Measurements from ENCODE around the gene SLC7A1.

Gene SLC7A1

GRCh38 chr13:29619995-29620394 is 24.5 kb upstream of the SLC7A1 start:
- POLR2A ChIA-PET, result no interaction called here

GRCh38 chr13:29613101-29613500 is 17.6 kb upstream of the SLC7A1 start:
- no peak for TF ChIP-seq HDGF (IDR thresholded peaks at IDR 0.05; ENCODE audit: borderline replicate concordance)
- no peak for TF ChIP-seq CTBP1 (IDR thresholded peaks at IDR 0.05; ENCODE audit: borderline replicate concordance)
- TF ChIP-seq FOXK2 (IDR thresholded peaks at IDR 0.05), result no peak
- no peak for TF ChIP-seq SUZ12 (IDR thresholded peaks at IDR 0.05)
- no peak for TF ChIP-seq ELF4 (IDR thresholded peaks at IDR 0.05)
- no peak for TF ChIP-seq L3MBTL2 (conservative IDR thresholded peaks at IDR 0.05)
- TF ChIP-seq NFRKB (IDR thresholded peaks at IDR 0.05), result no peak
- TF ChIP-seq BHLHE40 (IDR thresholded peaks at IDR 0.05; ENCODE audit: borderline replicate concordance), result no peak
- no peak for TF ChIP-seq PKNOX1 (IDR thresholded peaks at IDR 0.05)
- TF ChIP-seq TARDBP (IDR thresholded peaks at IDR 0.05), result no peak
- TF ChIP-seq SP1 (IDR thresholded peaks at IDR 0.05), result no peak
- CTCF ChIA-PET, result no interaction called here
- POLR2A ChIA-PET, result no interaction called here
- no peak for DNase-seq (ENCODE audit: extremely low spot score)

More at GRCh38 chr13:29619995-29620394, 24.5 kb upstream of the SLC7A1 start:
- CTCF ChIA-PET, result no interaction called here
- DNase-seq (ENCODE audit: extremely low spot score), result no peak
- no peak for TF ChIP-seq LEF1 (IDR thresholded peaks at IDR 0.05; ENCODE audit: borderline replicate concordance)
- TF ChIP-seq ZNF384 (IDR thresholded peaks at IDR 0.05), result no peak
- no peak for TF ChIP-seq FOXM1 (IDR thresholded peaks at IDR 0.05; ENCODE audit: borderline replicate concordance)
- TF ChIP-seq CTBP1 (IDR thresholded peaks at IDR 0.05; ENCODE audit: borderline replicate concordance), result no peak
- no peak for TF ChIP-seq TARDBP (IDR thresholded peaks at IDR 0.05)
- no peak for TF ChIP-seq L3MBTL2 (conservative IDR thresholded peaks at IDR 0.05)
- no peak for TF ChIP-seq FOXA1 (IDR thresholded peaks at IDR 0.05)
- no peak for TF ChIP-seq ELF4 (IDR thresholded peaks at IDR 0.05)
- TF ChIP-seq FOXK2 (IDR thresholded peaks at IDR 0.05), result no peak
- TF ChIP-seq SP1 (IDR thresholded peaks at IDR 0.05), result no peak
- no peak for TF ChIP-seq BHLHE40 (IDR thresholded peaks at IDR 0.05; ENCODE audit: borderline replicate concordance)
- no peak for TF ChIP-seq NFRKB (IDR thresholded peaks at IDR 0.05)
- no peak for TF ChIP-seq PKNOX1 (IDR thresholded peaks at IDR 0.05)

GRCh38 chr13:29607465-29607864 is 12.0 kb upstream of the SLC7A1 start:
- POLR2A ChIA-PET, result no interaction called here
- no peak for DNase-seq (ENCODE audit: extremely low spot score)
- CTCF ChIA-PET, result interaction anchor here (0.7 kb wide), 1 partner anchor 146 kb away, joined by 5 read pairs; no protein-coding TSS in a partner anchor
- TF ChIP-seq ELF4 (IDR thresholded peaks at IDR 0.05) (no peak), FOXM1 (IDR thresholded peaks at IDR 0.05; ENCODE audit: borderline replicate concordance) (no peak), HDGF (IDR thresholded peaks at IDR 0.05; ENCODE audit: borderline replicate concordance) (no peak), L3MBTL2 (conservative IDR thresholded peaks at IDR 0.05) (no peak), CTBP1 (IDR thresholded peaks at IDR 0.05; ENCODE audit: borderline replicate concordance) (no peak), ARNT (IDR thresholded peaks at IDR 0.05) (no peak)

GRCh38 chr13:29605860-29606526 is 10.5 kb upstream of the SLC7A1 start:
- no peak for DNase-seq (ENCODE audit: extremely low spot score)
- no peak for TF ChIP-seq ZNF384 (IDR thresholded peaks at IDR 0.05)
- TF ChIP-seq ELF4 (IDR thresholded peaks at IDR 0.05), result no peak
- TF ChIP-seq PKNOX1 (IDR thresholded peaks at IDR 0.05), result no peak
- TF ChIP-seq FOXK2 (IDR thresholded peaks at IDR 0.05), result no peak
- no peak for TF ChIP-seq ARNT (IDR thresholded peaks at IDR 0.05)
- no peak for TF ChIP-seq SP1 (IDR thresholded peaks at IDR 0.05)
- TF ChIP-seq BHLHE40 (IDR thresholded peaks at IDR 0.05; ENCODE audit: borderline replicate concordance), result no peak
- no peak for TF ChIP-seq NFRKB (IDR thresholded peaks at IDR 0.05)
- POLR2A ChIA-PET, result no interaction called here
- CTCF ChIA-PET, result no interaction called here

- ChIA-PET POLR2A (no interaction called here), CTCF (no interaction called here)
- DNase-seq (ENCODE audit: extremely low spot score), result no peak
- TF ChIP-seq FOXA1 (IDR thresholded peaks at IDR 0.05) (no peak), L3MBTL2 (conservative IDR thresholded peaks at IDR 0.05) (no peak), HDGF (IDR thresholded peaks at IDR 0.05; ENCODE audit: borderline replicate concordance) (no peak), FOXM1 (IDR thresholded peaks at IDR 0.05; ENCODE audit: borderline replicate concordance) (no peak), SUZ12 (IDR thresholded peaks at IDR 0.05) (no peak), PKNOX1 (IDR thresholded peaks at IDR 0.05) (no peak), CTBP1 (IDR thresholded peaks at IDR 0.05; ENCODE audit: borderline replicate concordance) (no peak), LEF1 (IDR thresholded peaks at IDR 0.05; ENCODE audit: borderline replicate concordance) (no peak), TARDBP (IDR thresholded peaks at IDR 0.05) (no peak), ELF4 (IDR thresholded peaks at IDR 0.05) (no peak), SP1 (IDR thresholded peaks at IDR 0.05) (no peak)
These were observed 2.8 kb upstream of the SLC7A1 start for GRCh38 chr13:29598321-29598720.

GRCh38 chr13:29597706-29598105 is 2.2 kb upstream of the SLC7A1 start:
- DNase-seq (ENCODE audit: extremely low spot score), result no peak
- POLR2A ChIA-PET, result no interaction called here
- CTCF ChIA-PET, result no interaction called here
- TF ChIP-seq CTBP1 (IDR thresholded peaks at IDR 0.05; ENCODE audit: borderline replicate concordance) (no peak), HDGF (IDR thresholded peaks at IDR 0.05; ENCODE audit: borderline replicate concordance) (no peak), FOXM1 (IDR thresholded peaks at IDR 0.05; ENCODE audit: borderline replicate concordance) (no peak), BHLHE40 (IDR thresholded peaks at IDR 0.05; ENCODE audit: borderline replicate concordance) (no peak), L3MBTL2 (conservative IDR thresholded peaks at IDR 0.05) (no peak), NFRKB (IDR thresholded peaks at IDR 0.05) (no peak), ZNF384 (IDR thresholded peaks at IDR 0.05) (no peak), TARDBP (IDR thresholded peaks at IDR 0.05) (no peak), SP1 (IDR thresholded peaks at IDR 0.05) (no peak)
